OCI-M2 (cell line): ENCODE measurements around the gene SSR4.

Experiments used
- DNase-seq: peaks from one replicate; lab custom pipeline; 2025; ENCODE audit not compliant: unreplicated experiment; lab: John Stamatoyannopoulos, UW

SSR4 gene

DNA sequence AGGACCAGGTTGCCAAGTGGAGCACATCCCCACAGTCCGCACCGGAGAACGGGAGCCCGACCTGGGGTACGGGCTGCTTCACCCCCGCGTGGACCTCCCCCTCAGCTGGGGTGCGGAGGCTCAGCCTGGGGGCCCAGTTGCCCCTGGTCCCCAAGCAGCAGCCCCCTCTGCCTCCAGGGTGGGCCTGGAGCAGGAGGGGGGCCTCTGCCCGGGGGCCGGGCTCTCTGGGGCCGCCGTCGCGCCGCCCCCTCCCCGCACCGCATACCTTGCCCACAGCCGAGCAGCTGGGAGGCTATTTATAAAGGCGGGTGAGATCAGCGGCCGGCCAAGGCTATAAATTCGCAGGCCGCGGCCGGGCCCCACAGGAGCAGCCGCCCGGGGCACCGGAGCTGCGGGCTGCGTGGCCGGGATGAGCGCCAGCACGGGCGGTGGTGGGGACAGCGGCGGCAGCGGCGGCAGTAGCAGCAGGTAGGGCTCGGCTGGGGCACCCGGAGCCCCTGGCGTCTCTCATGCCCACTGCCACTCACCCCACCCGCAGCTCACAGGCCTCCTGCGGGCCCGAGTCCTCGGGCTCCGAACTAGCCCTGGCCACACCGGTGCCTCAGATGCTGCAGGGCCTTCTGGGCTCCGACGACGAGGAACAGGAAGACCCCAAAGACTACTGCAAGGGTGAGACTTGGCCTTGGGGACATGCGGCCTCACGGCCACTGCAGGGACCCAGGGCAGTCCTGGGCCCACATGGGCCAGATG is 13.6 kb upstream of the SSR4 start, which contains the start of gene SRPK3:
Gene SRPK3, plus strand, starts transcription at position 364 of the 750 bp plus-strand sequence. Its CDS starts 46 bp downstream, at position 410.
- no peak for DNase-seq

GRCh38 chrX:153781428-153782047 is 12.9 kb upstream of the SSR4 start:
- DNase-seq = no peak

- DNase-seq = no peak
These were observed 12.2 kb upstream of the SSR4 start for GRCh38 chrX:153782313-153782712.

- no peak for DNase-seq
These were observed 11.6 kb upstream of the SSR4 start for GRCh38 chrX:153782871-153783270.

GRCh38 chrX:153783378-153784013 is 11.0 kb upstream of the SSR4 start:
- DNase-seq = no peak

DNA sequence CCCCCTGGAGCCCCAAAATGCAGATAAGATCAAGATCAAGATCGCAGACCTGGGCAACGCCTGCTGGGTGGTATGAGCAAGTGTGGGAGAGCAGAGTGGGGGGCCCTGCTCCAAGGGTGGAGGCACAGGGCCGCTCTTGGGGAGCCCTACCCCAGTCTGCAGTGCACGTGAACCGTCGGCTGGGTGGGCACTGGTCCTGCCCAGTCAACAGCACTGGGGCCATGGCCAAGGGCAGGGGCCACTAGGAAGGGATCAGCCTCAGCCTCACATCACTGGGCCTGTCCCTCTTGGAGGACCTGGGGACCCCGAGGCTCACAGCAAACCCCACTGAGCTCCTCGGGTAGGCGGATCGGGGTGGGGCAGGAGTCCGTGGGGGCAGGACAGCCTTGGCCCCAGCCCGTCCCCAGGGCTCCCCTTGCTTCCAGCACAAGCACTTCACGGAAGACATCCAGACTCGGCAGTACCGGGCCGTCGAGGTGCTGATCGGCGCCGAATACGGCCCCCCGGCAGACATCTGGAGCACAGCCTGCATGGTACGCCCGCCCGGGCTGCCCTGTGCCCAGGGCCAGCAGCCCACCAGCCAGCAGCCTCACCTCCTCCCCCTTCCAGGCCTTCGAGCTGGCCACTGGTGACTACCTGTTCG is 10.0 kb upstream of the SSR4 start:
- no peak for DNase-seq

DNA sequence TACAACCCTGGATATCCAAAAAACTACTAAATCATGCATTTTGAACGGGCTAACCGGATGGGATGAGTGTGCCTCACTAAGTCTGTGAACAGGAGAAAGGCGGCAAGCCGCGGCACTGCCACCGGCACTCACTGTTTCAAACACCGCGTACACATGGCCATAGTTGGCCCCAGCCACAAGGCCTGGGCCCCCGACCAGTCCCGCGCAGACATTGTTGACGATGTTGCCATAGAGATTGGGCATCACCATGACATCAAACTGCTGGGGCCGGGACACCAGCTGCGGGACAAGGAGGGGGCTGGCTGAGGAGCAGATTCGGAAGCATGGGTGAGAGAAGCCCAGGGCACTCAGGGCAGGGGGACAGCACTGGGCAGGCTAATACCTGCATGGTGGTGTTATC is 7.8 kb upstream of the SSR4 start:
- no peak for DNase-seq

DNA sequence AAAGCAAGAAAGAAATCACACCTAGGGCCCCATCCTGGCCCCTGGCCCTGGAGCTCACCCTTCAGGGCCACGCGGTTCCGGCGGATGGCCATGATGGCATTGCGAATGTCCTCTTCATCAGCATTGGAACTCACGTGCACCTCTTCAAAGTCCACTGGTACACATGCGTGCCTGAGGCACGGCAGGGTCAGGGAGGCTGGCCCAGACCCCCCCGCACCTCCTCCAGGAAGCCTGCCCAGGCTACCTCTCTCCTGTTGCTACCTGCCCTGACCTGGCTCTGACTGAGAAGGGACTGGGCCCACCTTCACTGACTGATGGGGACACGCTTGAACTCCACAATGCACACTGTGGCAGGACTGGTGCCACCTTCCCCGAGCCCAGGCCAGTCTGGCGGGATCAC is 4.8 kb upstream of the SSR4 start:
- DNase-seq = no peak

DNA sequence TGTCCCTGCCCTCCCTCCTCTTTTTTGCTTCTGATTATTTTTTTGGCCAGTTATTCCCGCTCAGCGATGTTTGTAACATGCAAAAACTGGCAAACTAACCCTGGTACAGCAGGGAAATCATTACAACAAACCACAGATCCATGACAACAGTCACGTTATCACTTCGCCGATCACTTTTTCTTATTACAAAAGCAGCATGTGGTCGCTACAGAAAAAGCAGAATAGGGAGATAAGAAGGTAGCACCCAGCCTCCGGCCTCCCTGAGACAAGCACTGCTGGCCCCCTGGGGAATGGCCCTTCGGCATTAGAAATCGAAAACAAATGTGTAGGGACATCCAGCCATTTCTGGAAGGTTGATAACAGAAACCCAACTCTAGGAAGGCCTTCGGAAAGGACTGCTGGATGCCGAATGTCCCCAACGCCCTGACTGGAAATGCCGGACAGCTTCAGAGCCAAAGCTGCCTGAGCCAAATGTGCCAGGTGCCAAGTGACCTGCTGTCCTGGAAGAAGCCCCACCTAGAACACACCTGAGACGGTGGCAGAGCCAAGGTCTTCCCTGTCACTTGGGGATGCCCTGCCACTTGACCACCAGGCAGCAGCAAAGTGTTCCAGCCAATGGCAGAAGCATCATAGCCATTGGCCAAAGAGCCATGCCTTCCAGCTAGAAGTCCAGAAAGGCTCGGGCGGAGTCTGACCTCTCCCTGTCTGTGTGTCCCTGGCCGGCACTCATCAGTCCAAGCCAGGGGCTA is 3.2 kb upstream of the SSR4 start:
- no peak for DNase-seq

DNA sequence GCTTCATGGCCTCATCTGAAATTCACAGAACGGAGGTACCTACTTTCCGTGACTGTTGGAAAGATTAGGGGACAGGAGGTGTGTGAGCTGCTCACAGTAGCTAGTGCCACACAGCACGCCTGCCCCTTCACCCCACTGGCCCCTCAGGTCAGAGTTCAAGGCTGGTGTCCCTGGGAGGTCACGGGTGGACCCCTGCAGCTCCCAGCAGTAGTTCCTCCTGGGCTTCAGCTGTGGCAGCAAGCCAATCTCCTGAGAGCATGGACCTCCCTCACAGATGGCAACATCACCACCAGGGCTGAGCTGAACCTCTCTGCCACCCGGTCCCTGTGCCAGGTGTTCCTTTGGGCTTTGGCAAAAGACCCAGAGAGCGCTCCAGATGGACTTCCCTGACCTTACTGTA is 2.1 kb upstream of the SSR4 start:
- no peak for DNase-seq

DNA sequence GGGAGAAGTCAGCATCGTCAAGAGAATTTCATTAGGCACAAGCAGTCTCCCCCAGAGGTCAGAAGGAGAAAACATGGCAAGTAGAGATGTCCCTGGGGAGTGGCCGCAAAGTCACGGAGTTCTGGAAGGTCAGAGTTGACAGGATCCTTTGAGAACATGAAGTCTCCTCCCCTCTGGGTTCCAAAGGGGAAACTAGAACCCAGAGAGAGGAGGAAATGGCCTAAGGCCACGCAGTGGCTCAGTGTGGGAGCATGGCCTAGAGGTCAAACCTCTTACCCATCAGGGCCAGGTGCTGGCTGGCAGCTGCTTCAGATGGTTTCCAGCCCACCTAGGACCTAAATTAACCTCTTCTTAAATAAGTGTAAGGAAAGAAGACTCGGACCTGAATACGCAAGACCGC is 1.2 kb upstream of the SSR4 start:
- no peak for DNase-seq

GRCh38 chrX:153794897-153795816 is 689 bp downstream of the SSR4 start:
- no peak for DNase-seq

DNA sequence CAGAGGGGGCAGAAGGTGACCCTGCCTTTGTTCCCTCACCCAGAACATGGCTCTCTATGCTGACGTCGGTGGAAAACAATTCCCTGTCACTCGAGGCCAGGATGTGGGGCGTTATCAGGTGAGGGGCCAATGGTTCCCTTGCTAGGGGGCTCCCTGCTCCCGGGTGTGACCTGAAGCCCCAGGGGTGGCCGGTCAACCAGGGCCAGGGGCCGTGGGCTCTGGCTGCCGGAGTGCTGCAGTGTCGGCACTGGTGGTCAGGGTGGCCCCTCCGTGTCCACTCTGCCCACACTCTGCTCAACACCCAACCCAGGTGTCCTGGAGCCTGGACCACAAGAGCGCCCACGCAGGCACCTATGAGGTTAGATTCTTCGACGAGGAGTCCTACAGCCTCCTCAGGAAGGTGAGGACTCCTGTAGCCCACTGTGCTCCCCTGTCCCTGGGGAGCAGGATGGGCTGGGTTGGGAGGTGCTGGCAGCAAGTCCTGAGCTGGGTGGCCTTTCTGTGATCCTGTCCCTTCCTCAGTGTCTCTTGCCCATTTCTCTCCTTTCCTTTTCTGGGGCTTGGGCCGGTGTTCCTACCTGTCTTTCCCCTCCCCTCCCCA is 3.0 kb downstream of the SSR4 start:
- no peak for DNase-seq

DNA sequence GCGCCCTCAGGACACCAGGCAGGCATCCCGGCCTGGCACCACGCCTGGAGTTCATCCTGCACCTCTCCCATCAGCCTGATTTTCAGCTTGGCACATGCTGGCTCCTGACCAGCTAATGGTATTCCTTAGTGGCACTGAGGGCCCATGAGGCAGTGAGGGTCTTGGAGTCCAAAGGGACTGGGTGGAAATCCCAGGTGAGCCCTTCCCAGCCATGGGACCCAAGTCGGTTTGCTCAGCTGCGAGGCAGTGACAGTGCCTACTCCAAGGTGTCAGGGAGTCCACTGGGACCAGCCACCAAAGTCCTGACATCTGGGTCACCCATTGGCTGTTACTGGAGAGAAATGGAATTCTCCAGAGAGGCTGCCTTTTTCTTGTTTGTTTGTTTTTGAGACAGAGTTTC is 4.9 kb downstream of the SSR4 start:
- DNase-seq = no peak

DNA sequence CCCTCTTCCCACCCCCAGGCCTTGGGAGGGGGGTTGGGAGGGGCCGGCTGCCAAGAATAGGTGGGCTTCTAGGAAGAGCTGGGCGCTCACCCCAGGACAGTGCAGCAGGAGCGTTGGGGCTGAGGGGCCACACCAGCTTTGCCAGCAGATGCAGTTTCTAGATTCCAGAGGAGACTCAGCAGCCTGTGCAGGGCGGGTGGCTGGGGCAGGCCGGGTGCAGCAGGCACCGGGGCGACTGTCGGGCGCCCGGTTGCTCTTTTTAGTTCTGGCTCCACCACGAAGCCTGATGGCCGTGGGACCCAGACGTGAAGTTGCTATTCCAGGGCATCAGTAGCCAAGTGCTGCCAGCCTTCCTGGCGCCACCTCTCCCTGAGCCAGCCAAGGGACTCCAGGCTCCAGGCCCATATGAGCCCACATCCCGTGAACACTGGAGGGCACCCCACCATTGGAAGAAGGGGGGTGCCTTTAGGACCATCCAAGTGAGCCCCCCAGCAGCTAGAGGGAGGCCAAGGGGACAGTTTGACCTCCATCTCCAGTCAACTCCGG is 5.8 kb downstream of the SSR4 start:
- DNase-seq = no peak

- DNase-seq = no peak
These were observed 6.3 kb downstream of the SSR4 start for GRCh38 chrX:153800746-153801145.

- DNase-seq = no peak
These were observed 7.2 kb downstream of the SSR4 start for GRCh38 chrX:153801669-153802068.

GRCh38 chrX:153802513-153803045 is 8.1 kb downstream of the SSR4 start:
- DNase-seq = no peak
